Measurements from ENCODE around the gene TMEM176B. TPM values are rescaled to one million over a fixed set of nuclear protein-coding genes. Genes with fewer than 3 reads are reported as not detected.
A peak's percentile ranks its signal among the peaks of the same experiment; 100 is the strongest.

Gene TMEM176B
- total and polyA plus RNA-seq, 2 of the 13 experiments (the other 11 are each of a cell fraction or from before 2014, with no cell fraction given), result not detected

GRCh38 chr7:150769768-150770167 is 30.4 kb downstream of the TMEM176B start (continued):
- TF ChIP-seq ZNF773 (CRISPR knock-in tag; IDR thresholded peaks at IDR 0.05; ENCODE audit: borderline replicate concordance), result no peak
- no peak for TF ChIP-seq MEF2D (CRISPR knock-in tag; IDR thresholded peaks at IDR 0.05)
- peak; percentile 54; the same call in 1 of the 2 replicates for TF ChIP-seq HNF4G (IDR thresholded peaks at IDR 0.05; ENCODE audit: borderline replicate concordance, low read depth, low read length)
- no peak for TF ChIP-seq HNF4G (CRISPR knock-in tag; IDR thresholded peaks at IDR 0.05; ENCODE audit: borderline replicate concordance, low read depth)
- no peak for TF ChIP-seq CBX1 (IDR thresholded peaks at IDR 0.05; ENCODE audit: low read depth)
- 0 out of 2 replicates have a peak, but pooled peaks have one; percentile 25 for TF ChIP-seq GATAD2A (CRISPR knock-in tag; IDR thresholded peaks at IDR 0.05)
- TF ChIP-seq ZMYM4 (CRISPR knock-in tag; IDR thresholded peaks at IDR 0.05), result peak; percentile 90
- TF ChIP-seq SKI (IDR thresholded peaks at IDR 0.05; ENCODE audit: partially characterized antibody), result no peak
- TF ChIP-seq ATAD3A (CRISPR knock-in tag; IDR thresholded peaks at IDR 0.05), result no peak
- TF ChIP-seq THRA (CRISPR knock-in tag; IDR thresholded peaks at IDR 0.05; ENCODE audit: borderline replicate concordance), result no peak
- no peak for TF ChIP-seq NFE2L1 (CRISPR knock-in tag; IDR thresholded peaks at IDR 0.05; ENCODE audit: borderline replicate concordance)
- no peak for TF ChIP-seq MIER3 (CRISPR knock-in tag; IDR thresholded peaks at IDR 0.05; ENCODE audit: borderline replicate concordance)
- TF ChIP-seq TARDBP (CRISPR knock-in tag; IDR thresholded peaks at IDR 0.05), result peak; percentile 48; the same call in 1 of the 2 replicates
- TF ChIP-seq CREB1 (IDR thresholded peaks at IDR 0.05), result no peak
- 0 out of 2 replicates have a peak, but pooled peaks have one; percentile 19 for TF ChIP-seq CREB1 (CRISPR knock-in tag; IDR thresholded peaks at IDR 0.05)
- no peak for TF ChIP-seq KLF16 (CRISPR knock-in tag; IDR thresholded peaks at IDR 0.05)
- no peak for TF ChIP-seq ZNF414 (CRISPR knock-in tag; IDR thresholded peaks at IDR 0.05)
- TF ChIP-seq SOX6 (IDR thresholded peaks at IDR 0.05), result no peak
- peak; percentile 51 for TF ChIP-seq SOX6 (CRISPR knock-in tag; IDR thresholded peaks at IDR 0.05)
- peak; percentile 52 for TF ChIP-seq RARA (CRISPR knock-in tag; IDR thresholded peaks at IDR 0.05)
- peak; percentile 83 for TF ChIP-seq ZMYM2 (CRISPR knock-in tag; IDR thresholded peaks at IDR 0.05)
- no peak for TF ChIP-seq ZNF510 (CRISPR knock-in tag; IDR thresholded peaks at IDR 0.05; ENCODE audit: low read depth)
- peak; percentile 79; the same call in 1 of the 2 replicates for TF ChIP-seq CEBPB (IDR thresholded peaks at IDR 0.05; ENCODE audit: borderline replicate concordance, low read depth, low read length)
- no peak for TF ChIP-seq ZNF512 (CRISPR knock-in tag; IDR thresholded peaks at IDR 0.05)
- no peak for TF ChIP-seq ZNF687 (CRISPR knock-in tag; IDR thresholded peaks at IDR 0.05)
